DMS53 treated with DMSO at 0.1 percent for 48 hours (cell line): ENCODE results near the gene PDE6B.

Experiments
- DNase-seq: peaks from one replicate; lab custom pipeline; 2025; ENCODE audit not compliant: unreplicated experiment; lab: John Stamatoyannopoulos, UW

Gene PDE6B

DNA sequence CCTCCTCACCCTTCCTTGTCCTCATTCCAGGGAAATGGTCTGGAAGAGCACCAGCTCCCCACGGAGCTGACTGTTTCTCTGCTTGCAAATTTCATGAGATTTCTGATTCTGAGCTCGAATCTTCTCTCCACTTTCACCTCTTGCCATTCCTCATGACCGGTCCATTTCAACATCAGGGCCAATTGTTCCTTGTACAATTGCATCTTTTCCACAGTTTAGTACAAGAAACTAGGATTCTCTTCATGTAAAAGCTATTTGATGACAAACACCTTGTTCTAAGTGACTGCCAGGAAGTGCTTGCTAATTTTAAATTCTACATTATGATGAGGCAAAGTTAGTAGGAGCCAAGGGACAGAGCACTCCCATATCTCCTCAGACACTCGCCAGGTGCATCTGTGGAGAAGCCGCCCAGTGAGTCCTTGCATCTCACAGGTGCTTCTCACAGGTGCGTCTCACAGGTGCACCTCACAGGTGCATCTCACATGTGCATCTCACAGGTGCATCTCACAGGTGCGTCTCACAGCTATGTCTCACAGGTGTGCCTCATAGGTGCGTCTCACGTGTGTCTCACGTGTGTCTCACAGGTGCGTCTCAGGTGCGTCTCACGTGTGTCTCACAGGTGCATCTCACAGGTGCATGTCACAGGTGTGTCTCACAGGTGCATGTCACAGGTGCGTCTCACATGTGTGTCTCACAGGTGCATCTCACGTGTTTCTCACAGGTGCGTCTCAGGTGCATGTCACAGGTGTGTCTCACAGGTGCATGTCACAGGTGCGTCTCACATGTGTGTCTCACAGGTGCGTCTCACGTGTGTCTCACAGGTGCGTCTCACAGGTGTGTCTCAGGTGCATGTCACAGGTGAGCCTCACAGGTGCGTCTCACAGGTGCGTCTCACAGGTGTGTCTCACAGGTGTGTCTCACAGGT is 3.0 kb upstream of the PDE6B start:
- DNase-seq = no peak

- no peak for DNase-seq
Measured at GRCh38 chr4:622996-623913, 2.1 kb upstream of the PDE6B start.

GRCh38 chr4:623914-624566 is 1.3 kb upstream of the PDE6B start:
- no peak for DNase-seq

- DNase-seq = no peak
Measured at GRCh38 chr4:625631-626161, 323 bp downstream of the PDE6B start.

- no peak for DNase-seq
Measured at GRCh38 chr4:626201-627091, 1.1 kb downstream of the PDE6B start.

- no peak for DNase-seq
Measured at GRCh38 chr4:627347-628125, 2.2 kb downstream of the PDE6B start.

- no peak for DNase-seq
Measured at GRCh38 chr4:628311-628741, 3.0 kb downstream of the PDE6B start.

DNA sequence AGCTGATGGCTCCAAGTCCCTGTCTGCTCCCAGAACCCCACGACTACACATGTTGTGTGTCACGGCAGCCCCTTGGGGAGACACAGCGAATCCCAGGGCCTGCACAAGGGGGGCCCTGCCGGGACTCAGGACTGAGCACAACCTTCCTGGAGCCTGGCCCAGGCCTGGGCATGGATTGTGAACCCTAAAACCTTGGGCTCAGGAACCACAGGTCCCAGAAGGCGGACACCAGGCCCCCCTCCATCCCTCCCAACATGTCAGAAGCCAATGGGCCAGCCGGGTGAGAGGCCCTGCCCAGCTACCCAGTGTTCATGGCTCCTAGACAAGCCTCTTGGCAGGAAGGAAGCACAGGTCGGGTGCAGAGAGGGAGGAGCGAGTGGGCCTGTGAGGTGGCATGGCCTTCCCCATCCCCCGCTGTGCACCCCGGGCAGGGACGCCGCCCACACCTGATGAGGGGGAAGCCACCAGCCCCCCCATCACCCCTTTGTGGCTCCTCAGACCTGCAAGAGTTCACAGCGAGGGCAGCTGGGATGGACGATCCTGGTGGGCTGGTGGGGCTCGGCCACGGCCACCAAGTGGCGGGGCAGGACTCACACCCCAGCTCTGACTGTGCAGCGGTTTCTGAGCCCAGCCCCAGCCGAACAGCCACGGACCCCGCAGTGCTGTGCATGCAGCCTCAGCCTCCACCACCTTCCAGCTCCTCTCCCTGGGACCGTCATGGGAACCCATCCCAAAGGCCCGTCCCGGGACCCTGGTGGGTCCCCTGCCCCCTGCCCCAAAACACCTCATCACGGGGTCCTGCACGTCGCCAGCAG is 3.7 kb downstream of the PDE6B start:
- no peak for DNase-seq

GRCh38 chr4:629636-629914 is 4.2 kb downstream of the PDE6B start:
- DNase-seq = no peak

GRCh38 chr4:629915-630641 is 4.7 kb downstream of the PDE6B start:
- peak; percentile 72 for DNase-seq

DNA sequence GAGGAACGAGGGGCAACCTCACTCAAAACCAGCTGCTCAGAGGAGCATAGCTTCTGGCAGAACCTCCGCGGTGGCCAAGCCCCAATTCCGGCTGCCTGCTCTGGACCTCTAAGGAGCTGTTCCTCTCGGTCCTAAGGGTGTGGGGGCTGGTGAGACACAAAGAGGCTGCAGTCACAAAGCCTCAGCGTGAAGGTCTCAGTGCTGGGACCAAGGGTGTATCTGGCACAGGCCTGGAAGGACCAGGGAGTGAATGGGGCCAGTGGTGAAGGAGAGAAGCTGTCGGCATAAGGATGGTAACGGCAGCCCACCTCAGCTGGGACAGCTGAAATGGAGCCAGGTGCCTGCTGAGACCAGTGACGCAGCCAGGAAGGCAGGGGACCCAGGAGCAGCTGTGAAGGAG is 5.3 kb downstream of the PDE6B start:
- no peak for DNase-seq

- DNase-seq = no peak
Measured at GRCh38 chr4:632196-632790, 6.9 kb downstream of the PDE6B start.

DNA sequence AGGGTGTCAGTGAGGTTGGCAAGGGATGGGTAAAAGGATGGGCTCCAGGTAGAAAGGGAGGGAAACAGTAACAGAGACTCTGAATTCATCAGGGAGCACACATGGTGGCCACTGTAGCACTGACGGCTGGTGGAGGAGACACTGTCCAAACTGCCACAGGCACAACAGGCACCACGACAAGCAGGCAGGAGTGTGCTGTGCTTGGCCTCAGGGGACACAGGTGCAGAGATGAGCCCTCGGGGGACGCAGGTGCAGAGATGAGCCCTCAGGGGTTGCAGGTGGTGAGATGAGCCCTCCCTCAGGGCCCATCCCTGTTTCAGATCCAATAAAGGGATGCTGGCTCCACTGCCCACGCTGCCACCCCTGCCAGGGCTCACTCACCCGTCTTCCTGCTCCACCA is 7.6 kb downstream of the PDE6B start:
- no peak for DNase-seq

GRCh38 chr4:633406-633805 is 8.0 kb downstream of the PDE6B start:
- no peak for DNase-seq

- no peak for DNase-seq
Measured at GRCh38 chr4:633976-634598, 8.7 kb downstream of the PDE6B start.

DNA sequence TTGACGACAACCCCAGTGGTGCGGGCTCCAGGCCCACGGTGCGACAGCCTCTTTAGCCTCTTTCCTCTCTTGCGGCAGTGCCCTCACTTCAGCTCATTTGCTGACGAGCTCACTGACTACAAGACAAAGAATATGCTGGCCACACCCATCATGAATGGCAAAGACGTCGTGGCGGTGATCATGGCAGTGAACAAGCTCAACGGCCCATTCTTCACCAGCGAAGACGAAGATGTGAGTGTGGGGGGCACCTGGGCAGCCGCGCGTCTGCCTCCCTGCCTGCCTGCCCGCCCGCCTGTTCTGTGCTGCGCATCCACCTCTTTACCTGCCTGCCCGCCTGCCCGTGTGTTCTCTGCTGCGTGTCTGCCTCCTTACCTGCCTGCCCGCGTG is 9.2 kb downstream of the PDE6B start:
- DNase-seq = no peak
